K562 (cell line): ENCODE data around the gene A2ML1. TPM values are rescaled to one million over a fixed set of nuclear protein-coding genes. Genes with fewer than 3 reads are reported as not detected.

ENCODE experiments used
- ATAC-seq: fragments of 200-7000 bp; cut with Tn5 transposase; 3 replicates; pipeline ENCODE4 v1.9.1; 2020; ENCODE audit warnings: moderate library complexity
- BruUV-seq: library from RNA; stranded (reverse); fragments of 400-500 nt; replicated peaks from 2 replicates; lab custom pipeline; 2021; lab: Mats Ljungman, UMichigan
- CTCF ChIA-PET: fragments of 300-600 bp; formaldehyde crosslinking; extraction: SDS; loops from one replicate; lab custom pipeline; 2021; ENCODE audit warnings: low intra/inter-chr PET ratio; lab: Yijun Ruan, JAX
- POLR2A ChIA-PET: fragments of 300-600, 350-650 bp; sonication (Branson Sonifier 250); formaldehyde crosslinking; extraction: SDS; loops from one replicate; lab custom pipeline; 2021; ENCODE audit warnings: antibody characterized with exemption, inconsistent platforms; lab: Yijun Ruan, JAX
- DNase-seq, 4 experiments: peaks; one replicate each; pipeline versions ENCODE4 v3.0.0 to v3.0.0-alpha.2; 2011 to 2018; ENCODE audit warnings: low spot score in 3 of 4, mixed read lengths in 3 of 4; ENCODE audit errors: extremely low read depth in 1 of 4
- FAIRE-seq: peaks from 2 replicates; lab custom pipeline; 2011; peaks lifted over from hg19 to GRCh38; lab: Jason Lieb, UNC
- H2AFZ ChIP-seq: 2 replicates; pipeline ENCODE4 v1.6.0; 2011; ENCODE audit warnings: low read depth, low read length, control low read depth, inconsistent platforms
- H3K27ac ChIP-seq: fragments of 200-600 bp; 3 replicates; pipeline ENCODE4 v1.8.0; 2011; ENCODE audit warnings: low read depth, mild to moderate bottlenecking, control low read depth, inconsistent platforms, low read length, moderate library complexity, mixed read lengths; ENCODE audit errors: extremely low read depth
- H3K27me3 ChIP-seq, 2 experiments: fragments of 300-600 bp in 1 of 2; 2 replicates in 1 of 2; 3 replicates in 1 of 2; pipeline versions ENCODE4 v1.6.0 to v1.8.0; 2011; ENCODE audit warnings: inconsistent platforms in 2 of 2, low read length in 2 of 2, mild to moderate bottlenecking in 1 of 2, mixed read lengths in 1 of 2, moderate library complexity in 1 of 2; ENCODE audit not compliant: control insufficient read depth in 2 of 2, insufficient read depth in 2 of 2
- H3K36me3 ChIP-seq: fragments of 300-600 bp; 3 replicates; pipeline ENCODE4 v1.8.0; 2011; ENCODE audit warnings: mild to moderate bottlenecking, low read length, inconsistent platforms; ENCODE audit not compliant: control insufficient read depth, insufficient read depth
- H3K4me1 ChIP-seq, 2 experiments: fragments of 200-600 bp in 1 of 2; replicated peaks in 1 of 2; 2 replicates in 1 of 2; 3 replicates in 1 of 2; pipeline versions ENCODE4 v1.5.1 to v1.8.0; 2011; ENCODE audit warnings: inconsistent platforms in 2 of 2, low read length in 2 of 2, mild to moderate bottlenecking in 1 of 2, mixed read lengths in 1 of 2, moderate library complexity in 1 of 2; ENCODE audit not compliant: control insufficient read depth in 2 of 2, insufficient read depth in 2 of 2
- H3K4me2 ChIP-seq: 2 replicates; pipeline ENCODE4 v1.6.1; 2011; ENCODE audit warnings: low read length, control low read depth, inconsistent platforms, mixed read lengths; ENCODE audit not compliant: insufficient read depth
- H3K4me3 ChIP-seq: fragments of 200-600 bp; sonication (generic), shearing (Covaris generic); 2 replicates; pipeline ENCODE4 v1.5.1; 2016; ENCODE audit warnings: control low read depth, inconsistent platforms
- H3K79me2 ChIP-seq: fragments of 200-600 bp; 3 replicates; pipeline ENCODE4 v1.8.0; 2011; ENCODE audit warnings: low read length, inconsistent platforms; ENCODE audit not compliant: control insufficient read depth, insufficient read depth
- H3K9ac ChIP-seq, 2 experiments: 2 replicates each; pipeline versions ENCODE4 v1.6.0 to v1.6.1; 2011; ENCODE audit warnings: low read depth in 2 of 2, low read length in 2 of 2, control low read depth in 1 of 2, inconsistent platforms in 1 of 2, mild to moderate bottlenecking in 1 of 2, mixed read lengths in 1 of 2; ENCODE audit not compliant: insufficient read depth in 1 of 2
- H3K9me1 ChIP-seq: one replicate; pipeline ENCODE4 v1.6.0; 2011; ENCODE audit warnings: inconsistent platforms, mild to moderate bottlenecking, low read length, moderate library complexity; ENCODE audit not compliant: control insufficient read depth, insufficient read depth
- H3K9me3 ChIP-seq: replicated peaks from 2 replicates; pipeline ENCODE4 v1.5.1; 2011; ENCODE audit warnings: low read depth, low read length, inconsistent platforms; ENCODE audit not compliant: control insufficient read depth, insufficient read depth
- H4K20me1 ChIP-seq: replicated peaks from 2 replicates; pipeline ENCODE4 v1.6.1; 2011; ENCODE audit warnings: low read length, inconsistent platforms, mixed read lengths; ENCODE audit not compliant: control insufficient read depth, insufficient read depth
- FOXK1 ChIP-seq: sonication (generic); formaldehyde crosslinking; IDR thresholded peaks from 2 replicates; pipeline ENCODE4 v1.8.0; 2022; ENCODE audit warnings: missing genetic modification reagents, mild to moderate bottlenecking, borderline replicate concordance
- KDM4B ChIP-seq, 2 experiments: fragments of 450-650 bp in 1 of 2; sonication (generic) in 1 of 2; IDR thresholded peaks; 2 replicates each; pipeline ENCODE4 v1.6.1; 2016 to 2017; ENCODE audit warnings: borderline replicate concordance in 2 of 2, antibody characterized with exemption in 1 of 2, low read depth in 1 of 2, mild to moderate bottlenecking in 1 of 2
- MTF1 ChIP-seq: fragments of 250-450 bp; sonication (Bioruptor Pico); IDR thresholded peaks from 2 replicates; pipeline ENCODE4 v1.9.0; 2021; ENCODE audit warnings: moderate library complexity, mild to moderate bottlenecking, inconsistent platforms, borderline replicate concordance
- NFE2 ChIP-seq: IDR thresholded peaks from 2 replicates; pipeline ENCODE4 v1.6.1; 2014; ENCODE audit warnings: antibody characterized with exemption, low read depth
- ZNF133 ChIP-seq: fragments of 250-450 bp; sonication (Bioruptor Pico); IDR thresholded peaks from 2 replicates; pipeline ENCODE4 v1.4.0; 2020; ENCODE audit warnings: mild to moderate bottlenecking
- WGBS: fragments of 100-300 bp; shearing (Covaris generic); methylation state at CpG from one replicate; pipeline ENCODE4 v1.1.6; 2016; ENCODE audit warnings: low coverage, mixed read lengths; ENCODE audit not compliant: insufficient coverage; ENCODE audit errors: missing lambda C conversion rate; 5-methylcytosine and 5-hydroxymethylcytosine counted together
- in situ Hi-C: fragments of 300-500 bp; cut with MboI; formaldehyde crosslinking; loops from 4 replicates; pipeline ENCODE4 v1.15.0; 2018; ENCODE audit warnings: inconsistent platforms, mixed read lengths
- intact Hi-C: fragments of 100-400 bp; cut with micrococcal nuclease; formaldehyde crosslinking; loops from 2 replicates; pipeline ENCODE4 v1.14.2; 2022
- polyA plus RNA-seq, 8 experiments: library from polyadenylated mRNA; depleted of rRNA in 4 of 8; stranded (reverse) in 5 of 8; unstranded in 3 of 8; fragments of >200 nt; fragmentation: Nextera tagmentation in 2 of 8; fragmentation: Illumina TruSeq in 1 of 8; extraction: Ambion mirVana in 2 of 8; extraction: Trizol in 1 of 8; gene quantifications; 2 replicates each; pipeline versions ENCODE4 v1.2.1 to v1.2.3, GENCODE V29; 2011 to 2014; ENCODE audit warnings: inconsistent platforms in 1 of 8, missing spikeins in 1 of 8
- total RNA-seq, 7 experiments: library from RNA; depleted of rRNA in 6 of 7; stranded (reverse); fragments of >200 nt in 6 of 7; fragmentation: Illumina TruSeq in 2 of 7; extraction: Trizol in 2 of 7; gene quantifications; 2 replicates each; pipeline versions ENCODE4 v1.2.1 to v1.2.3, GENCODE V29; 2011 to 2021; ENCODE audit warnings: low replicate concordance in 1 of 7
- TF ChIP-seq, protein P1 (sequence below): fragments of 250-450 bp; sonication (Bioruptor Pico); IDR thresholded peaks from 2 replicates; pipeline ENCODE4 v1.8.0; 2022; ENCODE audit warnings: inconsistent platforms

A2ML1 gene
- total and polyA plus RNA-seq, 9 of the 15 experiments (the other 6 are each of a cell fraction or from before 2014, with no cell fraction given), result 0.04 to 0.47 (median 0.13) TPM

DNA sequence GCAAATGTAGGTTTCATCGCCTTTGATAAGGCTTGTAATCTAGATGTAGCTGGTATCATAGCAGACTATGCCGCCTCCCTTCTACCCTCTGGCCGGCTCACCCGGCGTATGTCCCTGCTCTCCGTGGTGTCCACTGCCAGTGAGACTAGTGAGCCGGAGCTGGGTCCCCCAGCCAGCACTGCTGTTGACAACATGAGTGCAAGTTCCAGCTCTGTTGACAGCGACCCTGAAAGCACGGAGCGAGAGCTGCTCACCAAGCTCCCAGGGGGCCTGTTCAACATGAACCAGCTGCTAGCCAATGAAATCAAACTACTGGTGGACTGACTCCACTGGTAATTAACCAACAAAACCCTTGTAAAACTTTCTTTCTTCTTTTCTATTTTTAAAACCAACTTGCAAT is 49.0 kb upstream of the A2ML1 start:
- 97% methylated on average over 4 of the region's 10 CpGs for WGBS
- H3K27me3 ChIP-seq, result no peaks in the 10 kb centered on the region
- no peak overlapping the region for H3K4me3 ChIP-seq
- H3K9ac ChIP-seq, result no peak overlapping the region
- ATAC-seq, result no peak
- H3K27ac ChIP-seq, result no peak overlapping the region
- no peaks in the 10 kb centered on the region; the same call in 2 of the 3 replicates for H3K79me2 ChIP-seq
- no peaks in the 10 kb centered on the region; a peak in 2 of 5 replicates for H3K4me1 ChIP-seq
- no peak for TF ChIP-seq MTF1 (CRISPR knock-in tag)
- no peak for TF ChIP-seq ZNF133 (CRISPR knock-in tag)
- H3K4me2 ChIP-seq, result no peak overlapping the region
- in situ Hi-C loops (no loop called here), intact Hi-C loops (no loop called here)
- peaks cover 25% of the 10 kb centered on the region; the same call in 1 of the 3 replicates for H3K36me3 ChIP-seq
- BruUV-seq, result no TSS peak
- POLR2A ChIA-PET, result no interaction called here
- FAIRE-seq, result no peak
- H4K20me1 ChIP-seq, result no peaks in the 10 kb centered on the region
- no peak for DNase-seq
- no peaks in the 10 kb centered on the region for H3K9me1 ChIP-seq
- CTCF ChIA-PET, result no interaction called here
- no peak overlapping the region for H2AFZ ChIP-seq
- H3K9me3 ChIP-seq, result no peaks in the 10 kb centered on the region

DNA sequence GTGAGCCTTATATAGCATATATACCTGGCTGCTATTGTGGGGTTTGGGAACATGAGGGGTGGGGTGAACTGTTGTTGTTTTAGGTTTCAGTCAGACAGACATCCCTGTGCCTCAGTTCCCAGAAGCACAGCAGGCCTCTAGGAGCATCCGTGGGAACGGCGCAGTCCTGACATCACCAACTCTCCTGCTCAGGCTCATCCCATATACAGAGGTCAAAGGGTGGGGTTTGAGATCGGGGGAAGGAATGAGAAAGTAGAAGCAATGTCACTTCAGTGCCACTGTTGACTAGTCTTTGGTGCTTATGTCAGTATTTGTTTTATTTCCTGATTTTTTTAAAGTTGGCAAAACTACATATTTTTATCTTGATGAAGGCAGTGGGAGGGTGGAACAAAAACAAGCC is 43.1 kb upstream of the A2ML1 start:
- ChIA-PET CTCF (interaction anchor here (1.1 to 1.7 kb wide), 2 partner anchors 112 to 253 kb away, joined by 3 to 7 read pairs; no protein-coding TSS in a partner anchor), POLR2A (no interaction called here)
- no peaks in the 10 kb centered on the region for H3K9me1 ChIP-seq
- H3K4me2 ChIP-seq, result no peak overlapping the region
- H3K27me3 ChIP-seq, result no peaks in the 10 kb centered on the region
- H3K4me1 ChIP-seq, result peaks cover 0 to 3% of the 10 kb centered on the region in 2 experiments; a peak in 3 of 5 replicates
- no peak overlapping the region for H3K27ac ChIP-seq
- FAIRE-seq (no peak), ATAC-seq (no peak), DNase-seq (no peak)
- intact Hi-C loops (no loop called here), in situ Hi-C loops (no loop called here)
- no TSS peak for BruUV-seq
- TF ChIP-seq NFE2, result no peak
- no peak for TF ChIP-seq KDM4B (IDR thresholded peaks at IDR 0.05; ENCODE audit: borderline replicate concordance in 2 of 2, low read depth in 1 of 2)
- TF ChIP-seq FOXK1, result no peak
- TF ChIP-seq, protein P1, sequence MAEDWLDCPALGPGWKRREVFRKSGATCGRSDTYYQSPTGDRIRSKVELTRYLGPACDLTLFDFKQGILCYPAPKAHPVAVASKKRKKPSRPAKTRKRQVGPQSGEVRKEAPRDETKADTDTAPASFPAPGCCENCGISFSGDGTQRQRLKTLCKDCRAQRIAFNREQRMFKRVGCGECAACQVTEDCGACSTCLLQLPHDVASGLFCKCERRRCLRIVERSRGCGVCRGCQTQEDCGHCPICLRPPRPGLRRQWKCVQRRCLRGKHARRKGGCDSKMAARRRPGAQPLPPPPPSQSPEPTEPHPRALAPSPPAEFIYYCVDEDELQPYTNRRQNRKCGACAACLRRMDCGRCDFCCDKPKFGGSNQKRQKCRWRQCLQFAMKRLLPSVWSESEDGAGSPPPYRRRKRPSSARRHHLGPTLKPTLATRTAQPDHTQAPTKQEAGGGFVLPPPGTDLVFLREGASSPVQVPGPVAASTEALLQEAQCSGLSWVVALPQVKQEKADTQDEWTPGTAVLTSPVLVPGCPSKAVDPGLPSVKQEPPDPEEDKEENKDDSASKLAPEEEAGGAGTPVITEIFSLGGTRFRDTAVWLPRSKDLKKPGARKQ (CRISPR knock-in tag), result no peak
- H3K36me3 ChIP-seq, result peaks cover 21% of the 10 kb centered on the region; the same call in 2 of the 3 replicates
- 88% methylated on average over 4 of the region's 4 CpGs for WGBS
- H2AFZ ChIP-seq, result no peak overlapping the region
- H3K79me2 ChIP-seq, result no peaks in the 10 kb centered on the region
- H4K20me1 ChIP-seq, result no peaks in the 10 kb centered on the region
- no peaks in the 10 kb centered on the region for H3K9me3 ChIP-seq
- no peak overlapping the region for H3K9ac ChIP-seq
- H3K4me3 ChIP-seq, result no peak overlapping the region
